ENCODE data around the gene TMEM131.

Gene TMEM131

GRCh38 chr2:97781981-97782380, 213.8 kb downstream of the TMEM131 start:
- Histone ChIP-seq H3K4me3 (ENCODE audit: low read depth, low read length) (no peak overlapping the region), H3K36me3 (ENCODE audit: control insufficient read depth in 2 of 2, insufficient read depth in 1 of 2, low read length in 2 of 2) (peaks cover 0 to 3% of the 10 kb centered on the region in 2 experiments; a peak in 1 of 3 replicates), H3K9me3 (ENCODE audit: control insufficient read depth, insufficient read depth, low read depth, low read length) (no peaks in the 10 kb centered on the region), H3K4me1 (ENCODE audit: control insufficient read depth, insufficient read depth, low read length) (no peaks in the 10 kb centered on the region), H3K27ac (ENCODE audit: extremely low read depth, low read depth, low read length) (no peak overlapping the region)
- ChIA-PET CTCF (no interaction called here), POLR2A (no interaction called here)
- TF ChIP-seq ZNF585B (tag by site-specific recombination; IDR thresholded peaks at IDR 0.05) (no peak), ZNF701 (tag by site-specific recombination; IDR thresholded peaks at IDR 0.05) (no peak), PRDM2 (tag by site-specific recombination; IDR thresholded peaks at IDR 0.05; ENCODE audit: borderline replicate concordance) (no peak), ZNF140 (tag by site-specific recombination; IDR thresholded peaks at IDR 0.05) (no peak), HIC1 (tag by site-specific recombination; IDR thresholded peaks at IDR 0.05) (no peak), ZNF670 (tag by site-specific recombination; IDR thresholded peaks at IDR 0.05; ENCODE audit: low read depth) (no peak), MZF1 (tag by site-specific recombination; IDR thresholded peaks at IDR 0.05; ENCODE audit: borderline replicate concordance) (no peak), BCL11A (tag by site-specific recombination; IDR thresholded peaks at IDR 0.05; ENCODE audit: low read depth) (no peak), ELK4 (IDR thresholded peaks at IDR 0.05; ENCODE audit: borderline replicate concordance, low read depth, low read length) (no peak), ZNF391 (tag by site-specific recombination; IDR thresholded peaks at IDR 0.05; ENCODE audit: borderline replicate concordance, low read depth) (no peak), ZNF596 (tag by site-specific recombination; IDR thresholded peaks at IDR 0.05) (no peak), ZNF416 (tag by site-specific recombination; IDR thresholded peaks at IDR 0.05) (no peak), ZSCAN30 (tag by site-specific recombination; IDR thresholded peaks at IDR 0.05) (no peak), ZNF292 (tag by site-specific recombination; IDR thresholded peaks at IDR 0.05; ENCODE audit: borderline replicate concordance, low read depth) (no peak), ZNF76 (tag by site-specific recombination; IDR thresholded peaks at IDR 0.05; ENCODE audit: borderline replicate concordance, low read depth) (no peak), ZNF398 (tag by site-specific recombination; IDR thresholded peaks at IDR 0.05) (no peak), TRIM28 (IDR thresholded peaks at IDR 0.05; ENCODE audit: borderline replicate concordance, low read length) (no peak), ZNF580 (tag by site-specific recombination; IDR thresholded peaks at IDR 0.05) (no peak)

Measured in HEK293 (cell line).